BLaER1 (cell line): Measurements from ENCODE around the gene REEP1.

Source experiments
- H3K27ac ChIP-seq: shearing (Covaris generic); formaldehyde crosslinking; 2 replicates; pipeline ENCODE4 v1.8.1; 2022
- H3K27me3 ChIP-seq: shearing (Covaris generic); formaldehyde crosslinking; 2 replicates; pipeline ENCODE4 v1.8.1; 2022
- H3K36me3 ChIP-seq: shearing (Covaris generic); formaldehyde crosslinking; 2 replicates; pipeline ENCODE4 v1.8.1; 2022
- H3K4me1 ChIP-seq: shearing (Covaris generic); formaldehyde crosslinking; 2 replicates; pipeline ENCODE4 v1.8.1; 2022
- H3K4me2 ChIP-seq: shearing (Covaris generic); formaldehyde crosslinking; 2 replicates; pipeline ENCODE4 v1.8.1; 2022
- H3K4me3 ChIP-seq: shearing (Covaris generic); formaldehyde crosslinking; 2 replicates; pipeline ENCODE4 v1.8.1; 2022
- H3K9ac ChIP-seq: shearing (Covaris generic); formaldehyde crosslinking; 2 replicates; pipeline ENCODE4 v1.8.1; 2022
- H3K9me3 ChIP-seq: shearing (Covaris generic); formaldehyde crosslinking; 2 replicates; pipeline ENCODE4 v1.8.1; 2022
- H4K20me1 ChIP-seq: shearing (Covaris generic); formaldehyde crosslinking; 2 replicates; pipeline ENCODE4 v1.8.1; 2022
- Cebpa-rat ChIP-seq: shearing (Covaris generic); IDR thresholded peaks from 2 replicates; pipeline ENCODE4 v1.8.1; 2022

Gene REEP1

DNA sequence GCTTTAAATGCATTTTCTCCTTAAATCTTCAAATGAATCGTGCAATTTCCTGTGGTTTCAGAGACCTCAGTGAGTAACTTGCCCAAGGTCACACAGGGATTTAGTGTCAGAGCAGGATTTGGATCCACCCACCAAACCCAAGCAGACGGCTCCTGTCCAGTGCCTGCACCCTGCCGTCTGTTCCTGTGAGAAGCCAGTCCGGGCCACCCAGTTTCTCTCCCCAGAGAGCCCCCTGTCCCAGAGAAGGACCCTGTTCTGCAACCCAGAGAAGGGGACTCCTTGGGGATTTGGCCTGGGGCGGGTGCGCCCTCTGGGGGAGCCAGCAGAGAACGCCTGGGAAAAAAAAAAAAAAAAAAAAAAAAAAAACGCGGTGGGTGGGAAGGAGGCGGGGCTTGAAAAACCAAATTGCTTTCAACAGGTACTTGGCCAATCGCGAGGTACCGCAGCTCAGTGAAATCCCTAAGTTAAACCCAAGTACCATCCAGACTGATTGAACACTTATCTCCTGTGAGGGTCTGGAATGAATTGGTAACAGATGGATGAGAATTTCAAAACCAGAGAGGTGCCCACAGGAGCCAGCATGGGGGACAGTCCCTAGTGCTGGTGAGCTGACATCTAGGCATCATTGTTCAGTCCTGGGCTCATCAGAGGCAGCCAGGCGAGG lies 30.9 kb upstream of the REEP1 start:
- TF ChIP-seq Cebpa-rat, result no peak
- Histone ChIP-seq H4K20me1 (no peaks in the 10 kb centered on the region), H3K27me3 (no peaks in the 10 kb centered on the region), H3K9ac (no peak overlapping the region), H3K9me3 (peaks cover 6% of the 10 kb centered on the region), H3K4me1 (peaks cover 10% of the 10 kb centered on the region), H3K4me3 (no peak overlapping the region), H3K27ac (no peak overlapping the region), H3K4me2 (peak overlapping the region; percentile 29; the same call in 1 of the 2 replicates), H3K36me3 (no peaks in the 10 kb centered on the region)

DNA sequence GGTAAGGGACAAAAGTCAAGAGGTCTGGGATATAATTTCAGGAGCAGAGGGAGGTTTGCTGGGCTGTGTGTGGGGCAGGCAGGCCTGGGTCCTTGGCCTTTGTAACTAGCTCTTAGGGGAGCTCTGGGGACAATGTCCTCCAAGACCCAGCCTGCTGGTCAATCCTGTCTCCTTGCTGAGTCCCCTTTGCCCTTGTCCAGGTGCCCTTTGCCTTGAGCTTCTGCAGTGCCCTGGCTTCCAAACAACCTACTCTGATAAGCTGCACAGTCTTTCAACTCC lies 30.0 kb upstream of the REEP1 start:
- H3K4me2 ChIP-seq, result no peak overlapping the region
- no peak overlapping the region for H3K4me3 ChIP-seq
- no peaks in the 10 kb centered on the region for H4K20me1 ChIP-seq
- peaks cover 10% of the 10 kb centered on the region for H3K4me1 ChIP-seq
- no peaks in the 10 kb centered on the region for H3K27me3 ChIP-seq
- peaks cover 6% of the 10 kb centered on the region for H3K9me3 ChIP-seq
- no peak overlapping the region for H3K9ac ChIP-seq
- no peak overlapping the region for H3K27ac ChIP-seq
- no peak for TF ChIP-seq Cebpa-rat
- no peaks in the 10 kb centered on the region for H3K36me3 ChIP-seq

DNA sequence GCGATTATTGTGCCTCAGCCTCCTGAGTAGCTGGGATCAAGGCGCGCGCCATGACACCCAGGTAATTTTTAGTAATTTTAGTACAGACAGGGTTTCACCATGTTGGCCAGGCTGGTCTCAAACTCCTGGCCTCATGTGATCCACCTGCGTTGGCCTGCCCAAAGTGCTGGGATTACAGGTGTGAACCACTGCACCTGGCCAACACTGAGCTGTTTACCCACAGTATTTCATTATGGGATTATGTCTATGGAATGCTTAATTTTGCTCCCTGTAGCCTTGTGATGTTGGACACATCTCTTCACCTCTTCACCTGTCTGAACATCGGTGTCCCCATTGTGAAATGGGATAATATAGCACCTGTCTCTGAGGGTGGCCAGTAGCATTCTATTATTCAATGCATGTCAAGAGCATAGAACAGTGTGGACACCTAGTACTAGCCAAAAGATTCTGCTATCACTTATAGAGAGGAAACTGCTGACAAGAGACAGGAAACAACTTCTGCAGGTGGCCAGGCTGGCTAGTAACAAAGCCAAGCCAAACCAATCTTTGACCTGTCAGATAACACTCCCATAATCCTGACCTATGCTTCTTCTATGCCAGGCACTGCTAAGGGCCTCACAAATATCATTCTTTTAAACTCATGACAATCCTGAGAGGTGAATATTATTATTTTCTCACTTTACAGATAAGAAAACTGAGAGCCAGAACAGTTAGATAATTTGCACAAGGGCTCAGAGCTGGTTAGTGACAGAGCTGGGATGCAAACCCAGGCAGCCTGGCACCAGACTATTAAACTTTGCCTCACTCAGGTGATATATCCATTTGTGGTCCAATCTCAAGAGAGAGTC lies 29.4 kb upstream of the REEP1 start:
- H3K4me3 ChIP-seq, result no peak overlapping the region
- peaks cover 10% of the 10 kb centered on the region for H3K4me1 ChIP-seq
- no peaks in the 10 kb centered on the region for H3K36me3 ChIP-seq
- H3K9me3 ChIP-seq, result peaks cover 6% of the 10 kb centered on the region
- no peak overlapping the region for H3K4me2 ChIP-seq
- H3K27me3 ChIP-seq, result no peaks in the 10 kb centered on the region
- no peak overlapping the region for H3K27ac ChIP-seq
- no peaks in the 10 kb centered on the region for H4K20me1 ChIP-seq
- no peak for TF ChIP-seq Cebpa-rat
- H3K9ac ChIP-seq, result no peak overlapping the region

DNA sequence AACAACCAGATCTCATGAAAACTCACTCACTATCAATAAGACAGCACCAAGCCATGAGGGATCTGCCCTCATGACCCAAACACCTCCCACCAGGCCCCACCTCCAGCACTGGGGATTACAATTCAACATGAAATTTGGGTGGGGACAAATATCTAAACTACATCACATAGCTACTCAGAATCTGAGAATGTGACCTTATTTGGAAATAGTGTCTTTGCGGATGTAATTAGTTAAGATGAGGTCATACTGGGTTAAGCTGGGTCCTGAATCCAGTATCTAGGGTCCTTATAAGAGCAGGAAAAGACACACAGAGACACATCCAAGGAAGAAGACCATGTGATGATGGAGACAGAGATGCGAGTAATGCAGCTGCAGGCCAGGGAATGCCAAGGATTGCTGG lies 27.5 kb upstream of the REEP1 start:
- no peaks in the 10 kb centered on the region for H4K20me1 ChIP-seq
- H3K4me2 ChIP-seq, result no peak overlapping the region
- no peak overlapping the region for H3K27ac ChIP-seq
- peaks cover 10% of the 10 kb centered on the region for H3K4me1 ChIP-seq
- no peak overlapping the region for H3K4me3 ChIP-seq
- H3K27me3 ChIP-seq, result no peaks in the 10 kb centered on the region
- H3K9ac ChIP-seq, result no peak overlapping the region
- TF ChIP-seq Cebpa-rat, result no peak
- no peaks in the 10 kb centered on the region for H3K9me3 ChIP-seq
- H3K36me3 ChIP-seq, result no peaks in the 10 kb centered on the region

DNA sequence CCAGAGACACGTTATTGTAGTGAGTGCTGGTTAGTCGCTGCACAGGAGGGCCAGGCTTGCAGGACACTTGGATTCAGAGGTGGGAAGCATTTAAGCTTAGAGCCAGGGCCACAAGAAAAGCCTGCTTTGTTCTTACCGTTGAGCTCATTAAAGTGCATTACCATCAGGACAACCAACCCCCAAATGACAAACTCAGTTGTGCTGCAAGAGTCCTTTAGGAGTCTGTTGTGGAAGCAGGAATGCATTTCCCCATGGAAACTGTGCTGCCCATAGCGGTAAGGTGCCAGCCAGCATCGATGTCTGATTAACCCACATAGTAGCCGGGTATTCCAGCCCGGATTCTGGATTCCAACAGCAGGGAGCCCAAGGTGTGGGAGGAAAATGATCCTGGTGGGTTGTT lies 23.4 kb upstream of the REEP1 start:
- H3K4me2 ChIP-seq, result no peak overlapping the region
- TF ChIP-seq Cebpa-rat, result no peak
- no peaks in the 10 kb centered on the region for H4K20me1 ChIP-seq
- no peak overlapping the region for H3K9ac ChIP-seq
- H3K27me3 ChIP-seq, result no peaks in the 10 kb centered on the region
- H3K4me1 ChIP-seq, result no peaks in the 10 kb centered on the region
- H3K9me3 ChIP-seq, result no peaks in the 10 kb centered on the region
- no peak overlapping the region for H3K27ac ChIP-seq
- no peaks in the 10 kb centered on the region for H3K36me3 ChIP-seq
- no peak overlapping the region for H3K4me3 ChIP-seq

DNA sequence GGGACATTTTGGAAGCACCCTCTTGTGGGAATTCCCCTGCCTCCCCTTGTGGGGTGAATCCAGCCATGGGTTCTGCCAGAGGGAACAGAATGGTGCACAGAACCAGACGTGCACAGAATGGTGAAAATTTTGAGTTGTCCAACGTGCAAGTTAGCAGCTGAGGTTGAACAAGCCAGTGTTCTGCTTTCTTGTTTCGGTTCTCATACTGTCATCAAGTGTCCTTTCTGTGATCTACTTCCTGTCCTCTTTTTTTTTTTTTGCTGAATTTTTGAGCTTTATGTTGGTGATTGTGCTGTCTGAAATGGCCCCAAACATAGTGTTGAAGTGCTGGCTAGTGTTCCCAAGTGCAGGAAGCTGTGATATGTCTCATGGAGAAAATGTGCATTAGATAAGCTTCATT lies 21.5 kb upstream of the REEP1 start:
- H3K9ac ChIP-seq, result no peak overlapping the region
- no peak overlapping the region for H3K4me3 ChIP-seq
- H3K27ac ChIP-seq, result no peak overlapping the region
- no peak overlapping the region for H3K4me2 ChIP-seq
- no peaks in the 10 kb centered on the region for H4K20me1 ChIP-seq
- H3K4me1 ChIP-seq, result no peaks in the 10 kb centered on the region
- TF ChIP-seq Cebpa-rat, result no peak
- H3K27me3 ChIP-seq, result no peaks in the 10 kb centered on the region
- no peaks in the 10 kb centered on the region for H3K36me3 ChIP-seq
- H3K9me3 ChIP-seq, result no peaks in the 10 kb centered on the region

DNA sequence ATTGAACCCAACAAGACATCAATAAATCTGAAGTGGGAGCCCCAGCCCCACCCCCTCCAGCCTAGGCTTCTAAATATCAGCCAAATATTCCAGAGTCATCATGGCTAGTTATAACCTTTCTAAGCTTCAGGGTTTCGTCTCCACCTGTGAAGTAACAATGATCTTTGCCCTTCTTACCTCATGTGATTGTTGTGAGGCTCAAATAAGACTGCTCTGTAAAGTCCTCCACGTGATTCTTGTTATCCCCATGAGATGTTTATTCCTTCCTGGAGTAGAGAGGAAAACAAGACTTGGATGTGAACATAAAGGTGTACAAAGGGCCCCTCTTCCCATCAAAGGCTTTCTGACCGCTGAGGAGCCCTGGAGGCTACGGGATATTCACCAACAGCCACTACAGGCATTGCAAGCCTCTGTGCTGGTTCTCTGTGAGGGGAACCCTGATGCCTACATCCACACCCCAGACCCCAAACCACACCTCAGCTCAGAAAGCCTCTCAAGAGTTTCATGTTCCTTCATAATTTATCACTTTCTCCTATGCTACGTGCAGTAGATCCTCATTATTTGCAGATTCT lies 20.1 kb upstream of the REEP1 start:
- Histone ChIP-seq H3K9me3 (no peaks in the 10 kb centered on the region), H3K27me3 (no peaks in the 10 kb centered on the region), H3K4me1 (no peaks in the 10 kb centered on the region), H3K4me3 (no peak overlapping the region), H3K9ac (no peak overlapping the region), H4K20me1 (no peaks in the 10 kb centered on the region), H3K27ac (no peak overlapping the region), H3K4me2 (no peak overlapping the region), H3K36me3 (no peaks in the 10 kb centered on the region)
- no peak for TF ChIP-seq Cebpa-rat

DNA sequence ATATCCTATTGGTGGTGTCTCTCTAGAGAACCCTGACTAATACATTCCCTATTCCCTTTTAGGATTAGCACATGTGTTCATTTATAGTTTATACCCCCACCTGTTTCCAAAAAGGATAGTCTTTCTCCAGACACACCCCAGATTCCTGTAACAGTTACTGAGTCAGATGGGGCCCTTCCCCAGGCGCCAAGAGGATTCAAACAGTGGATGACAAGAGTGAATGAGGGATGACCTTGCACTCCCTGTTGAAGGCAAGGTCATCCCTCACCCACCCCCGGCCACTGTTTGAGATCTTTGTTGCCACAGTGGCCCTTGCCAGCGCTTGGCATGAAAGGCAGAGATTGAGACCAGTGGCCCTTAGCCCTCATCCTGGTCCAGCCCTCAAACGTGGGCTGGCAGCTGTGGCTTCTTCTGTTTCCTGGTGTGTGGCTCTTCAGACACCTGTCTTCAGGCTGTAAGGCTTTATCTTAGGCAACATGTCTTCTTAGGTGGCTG lies 15.3 kb upstream of the REEP1 start:
- no peak overlapping the region for H3K9ac ChIP-seq
- TF ChIP-seq Cebpa-rat, result no peak
- no peaks in the 10 kb centered on the region for H3K9me3 ChIP-seq
- no peak overlapping the region for H3K27ac ChIP-seq
- H3K36me3 ChIP-seq, result no peaks in the 10 kb centered on the region
- no peaks in the 10 kb centered on the region for H3K4me1 ChIP-seq
- H3K4me2 ChIP-seq, result no peak overlapping the region
- H4K20me1 ChIP-seq, result no peaks in the 10 kb centered on the region
- no peak overlapping the region for H3K4me3 ChIP-seq
- H3K27me3 ChIP-seq, result no peaks in the 10 kb centered on the region

DNA sequence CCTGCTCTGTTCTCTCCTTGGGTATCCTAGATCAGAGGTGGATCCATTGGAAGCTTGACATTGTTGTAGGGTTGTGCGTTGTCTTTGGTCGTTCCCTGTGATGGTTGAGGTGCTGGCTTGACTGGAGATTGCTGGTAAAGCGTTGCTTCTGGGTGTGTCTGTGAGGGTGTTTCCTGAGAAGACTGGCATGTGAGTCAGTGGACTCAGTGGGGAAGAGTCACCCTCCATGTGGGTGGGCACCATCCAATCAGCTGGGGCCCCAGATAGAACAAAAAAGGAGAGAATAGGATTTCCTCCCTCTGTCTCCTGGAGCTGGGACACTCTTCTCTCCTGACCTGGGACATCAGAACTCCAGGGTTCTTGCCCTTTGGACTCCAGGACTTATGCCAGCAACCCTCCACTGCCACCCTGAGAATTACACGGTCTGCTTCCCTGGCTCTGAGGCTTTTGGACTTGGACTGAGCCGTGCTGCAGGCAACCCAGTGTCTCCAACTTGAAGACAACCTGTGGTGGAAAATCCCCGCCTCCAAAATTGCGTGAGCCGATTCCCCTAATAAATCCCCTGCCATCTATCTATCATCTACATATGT lies 14.8 kb upstream of the REEP1 start:
- Histone ChIP-seq H3K4me1 (no peaks in the 10 kb centered on the region), H3K4me2 (no peak overlapping the region), H3K27ac (no peak overlapping the region), H3K36me3 (no peaks in the 10 kb centered on the region), H3K9me3 (no peaks in the 10 kb centered on the region), H3K9ac (no peak overlapping the region), H3K4me3 (no peak overlapping the region), H4K20me1 (no peaks in the 10 kb centered on the region), H3K27me3 (no peaks in the 10 kb centered on the region)
- TF ChIP-seq Cebpa-rat, result no peak

DNA sequence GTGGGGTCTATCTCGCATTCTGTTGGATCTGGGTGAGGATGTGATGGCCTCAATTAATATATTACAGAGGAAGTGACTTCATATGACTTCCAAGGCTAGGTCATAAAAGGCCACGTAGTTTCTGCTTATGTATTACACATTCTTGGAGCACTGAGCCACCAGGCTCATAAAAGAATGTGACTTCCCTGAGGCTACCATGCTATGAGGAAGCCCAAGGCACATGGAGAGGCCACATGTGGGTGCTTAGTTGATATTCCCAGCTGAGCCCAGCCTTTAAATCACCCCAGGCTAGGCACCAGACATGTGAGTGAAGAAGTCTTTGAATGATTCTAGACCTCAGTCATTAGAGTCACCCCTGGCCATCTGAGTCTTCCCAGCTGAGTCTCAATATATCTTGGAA lies 13.3 kb upstream of the REEP1 start:
- Histone ChIP-seq H3K9me3 (no peaks in the 10 kb centered on the region), H4K20me1 (no peaks in the 10 kb centered on the region), H3K4me1 (no peaks in the 10 kb centered on the region), H3K36me3 (no peaks in the 10 kb centered on the region), H3K4me3 (no peak overlapping the region), H3K4me2 (no peak overlapping the region), H3K27me3 (no peaks in the 10 kb centered on the region), H3K9ac (no peak overlapping the region), H3K27ac (no peak overlapping the region)
- TF ChIP-seq Cebpa-rat, result no peak
